Fibroblast of mammary gland (primary cell): Measurements from ENCODE around the gene SYT14.

Experiments used
- DNase-seq: peaks from one replicate; pipeline ENCODE4 v3.0.0-alpha.2; 2010; ENCODE audit warnings: low read depth
- H3K4me3 ChIP-seq: 2 replicates; pipeline ENCODE4 v1.5.1; 2011; ENCODE audit warnings: low read depth, mild to moderate bottlenecking, low read length, moderate library complexity; ENCODE audit not compliant: control insufficient read depth
- CTCF ChIP-seq: conservative IDR thresholded peaks from 2 replicates; pipeline ENCODE4 v1.5.1; 2011; ENCODE audit warnings: low read depth, low read length, inconsistent platforms; ENCODE audit not compliant: control insufficient read depth, insufficient read depth

Gene SYT14

GRCh38 chr1:209920844-209921243 is 17.2 kb upstream of the SYT14 start:
- no peak for TF ChIP-seq CTCF
- no peak overlapping the region for H3K4me3 ChIP-seq
- no peak for DNase-seq

GRCh38 chr1:209924390-209924789 is 13.6 kb upstream of the SYT14 start:
- DNase-seq, result no peak
- H3K4me3 ChIP-seq, result no peak overlapping the region
- no peak for TF ChIP-seq CTCF

- H3K4me3 ChIP-seq, result no peak overlapping the region
- peak; percentile 77 for DNase-seq
- no peak for TF ChIP-seq CTCF
Measured at GRCh38 chr1:209926045-209926444, 12.0 kb upstream of the SYT14 start.

GRCh38 chr1:209927466-209927865 is 10.6 kb upstream of the SYT14 start:
- TF ChIP-seq CTCF, result no peak
- no peak for DNase-seq
- H3K4me3 ChIP-seq, result no peak overlapping the region

GRCh38 chr1:209929751-209930150 is 8.3 kb upstream of the SYT14 start:
- peak; percentile 54 for DNase-seq

GRCh38 chr1:209931141-209931540 is 6.9 kb upstream of the SYT14 start:
- no peak for DNase-seq
- no peak for TF ChIP-seq CTCF
- no peak overlapping the region for H3K4me3 ChIP-seq

More at GRCh38 chr1:209929751-209930150, 8.3 kb upstream of the SYT14 start:
- no peak for TF ChIP-seq CTCF
- H3K4me3 ChIP-seq, result no peak overlapping the region

- no peak overlapping the region for H3K4me3 ChIP-seq
- TF ChIP-seq CTCF, result no peak
- no peak for DNase-seq
Measured at GRCh38 chr1:209936125-209936524, 1.9 kb upstream of the SYT14 start.
